Epidermal melanocyte (primary cell): ENCODE data around the gene PTPN11.
A peak's percentile ranks its signal among the peaks of the same experiment; 100 is the strongest.
"Not testable (repeated sequence)": the region's sequence is repeated elsewhere in the genome, so short reads cannot be mapped to it uniquely, and the experiment has no call there.

Experiments
- DNase-seq: peaks from one replicate; pipeline ENCODE4 v3.0.0; 2011; ENCODE audit warnings: low spot score; ENCODE audit not compliant: insufficient read length

The PTPN11 gene

DNA sequence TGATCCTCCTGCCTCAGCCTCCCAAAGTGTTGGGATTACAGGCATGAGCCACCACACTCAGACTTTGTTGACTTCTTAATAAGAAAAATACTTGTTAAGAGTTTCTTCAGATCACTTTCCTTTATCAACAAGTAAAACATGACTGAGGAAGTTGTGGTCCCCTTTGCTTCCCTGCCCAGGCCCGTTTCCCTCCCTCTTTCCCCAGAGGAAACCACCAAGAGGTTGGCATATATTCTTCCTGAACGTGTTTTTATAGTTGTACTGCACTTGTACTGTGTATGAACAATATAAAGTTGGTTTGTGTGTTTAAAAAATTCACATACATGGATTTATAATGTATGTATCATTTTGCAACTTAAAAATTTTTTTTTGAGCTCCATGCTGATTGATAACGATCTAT lies 28.4 kb downstream of the PTPN11 start:
- no peak for DNase-seq

DNA sequence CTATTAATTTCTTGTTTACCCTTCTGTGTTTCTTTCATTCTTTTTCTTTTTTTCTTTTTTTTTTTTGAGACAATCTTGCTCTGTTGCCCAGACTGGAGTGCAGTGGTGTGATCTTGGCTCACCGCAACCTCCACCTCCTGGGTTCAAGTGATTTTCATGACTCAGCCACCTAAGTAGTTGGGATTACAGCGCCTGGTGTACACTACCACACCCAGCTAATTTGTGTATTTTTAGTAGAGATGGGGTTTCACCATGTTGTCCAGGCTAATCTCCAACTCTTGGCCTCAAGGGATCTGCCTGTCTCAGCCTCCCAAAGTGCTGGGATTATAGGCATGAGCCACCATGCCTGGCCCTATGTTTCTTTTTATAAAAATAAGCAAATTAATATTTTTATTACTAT lies 29.4 kb downstream of the PTPN11 start:
- DNase-seq, result not testable (repeated sequence)

DNA sequence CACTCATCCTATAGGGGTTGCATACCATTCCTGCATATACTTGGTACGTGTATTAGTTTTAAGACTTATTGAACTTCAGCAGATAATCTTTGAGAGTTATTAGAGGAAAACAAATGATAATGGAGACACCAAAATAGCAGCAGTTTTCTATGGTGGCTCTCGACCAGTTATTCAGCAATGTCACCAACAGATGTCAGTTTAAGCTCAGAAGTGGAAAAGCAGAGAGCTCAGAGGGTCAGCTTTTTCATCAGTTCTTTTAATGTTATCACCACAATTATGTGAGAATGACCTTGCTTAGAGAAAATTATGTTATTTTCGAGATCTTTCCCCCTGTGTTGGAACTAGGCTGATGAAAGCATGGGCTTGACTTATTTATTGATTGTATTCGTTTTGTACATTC lies 32.0 kb downstream of the PTPN11 start:
- DNase-seq, result no peak

DNA sequence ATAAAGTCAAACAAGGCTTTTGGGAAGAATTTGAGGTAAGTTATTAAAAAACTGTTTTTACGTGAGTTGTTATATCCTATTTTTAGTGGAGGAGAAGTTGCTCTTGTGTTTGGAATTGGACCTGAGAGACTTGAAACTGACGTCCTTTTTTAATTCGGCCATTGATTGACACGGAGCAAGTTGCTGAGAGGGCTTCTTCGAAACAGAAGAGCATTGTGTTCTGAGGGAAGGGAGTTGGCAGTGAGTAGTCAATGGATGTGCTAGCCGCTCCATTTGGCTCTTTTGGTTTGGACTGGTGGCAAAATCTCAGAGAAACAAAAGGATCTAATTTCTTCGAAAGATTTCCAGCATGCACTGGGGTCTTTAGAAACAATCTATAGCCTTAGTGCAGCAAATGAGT lies 37.3 kb downstream of the PTPN11 start:
- DNase-seq, result peak; percentile 69

DNA sequence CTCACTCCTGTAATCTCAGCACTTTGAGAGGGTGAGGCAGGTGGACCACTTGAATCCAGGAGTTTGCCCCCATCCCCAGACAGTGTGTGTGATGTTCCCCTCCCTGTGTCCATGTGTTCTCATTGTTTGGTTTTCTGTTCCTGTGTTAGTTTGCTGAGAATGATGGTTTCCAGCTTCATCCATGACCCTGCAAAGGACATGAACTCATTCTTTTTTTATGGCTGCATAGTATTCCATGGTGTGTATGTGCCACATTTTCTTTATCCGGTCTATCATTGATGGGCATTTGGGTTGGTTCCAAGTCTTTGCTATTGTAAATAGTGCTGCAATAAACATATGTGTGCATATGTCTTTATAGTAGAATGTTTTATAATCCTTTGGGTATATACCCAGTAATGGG lies 38.4 kb downstream of the PTPN11 start:
- DNase-seq, result not testable (repeated sequence)

DNA sequence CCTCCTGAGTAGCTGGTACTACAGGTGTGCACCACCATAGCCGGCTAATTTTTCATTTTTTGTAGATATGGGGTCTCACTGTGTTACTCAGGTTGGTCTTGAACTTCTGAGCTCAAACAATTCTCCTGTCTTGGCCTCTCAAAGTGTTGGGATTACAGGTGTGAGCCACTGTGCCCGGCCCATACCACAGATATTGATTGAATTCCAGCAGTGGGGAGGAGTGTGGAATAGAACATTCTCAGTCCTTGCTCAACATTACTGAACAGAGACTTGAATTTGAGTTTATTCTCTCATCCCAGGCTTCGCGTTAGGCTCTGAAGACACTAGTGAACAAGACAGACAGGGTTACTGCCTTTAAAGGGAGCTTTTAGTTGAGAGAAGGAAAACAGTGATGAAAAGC lies 39.6 kb downstream of the PTPN11 start:
- no peak for DNase-seq

DNA sequence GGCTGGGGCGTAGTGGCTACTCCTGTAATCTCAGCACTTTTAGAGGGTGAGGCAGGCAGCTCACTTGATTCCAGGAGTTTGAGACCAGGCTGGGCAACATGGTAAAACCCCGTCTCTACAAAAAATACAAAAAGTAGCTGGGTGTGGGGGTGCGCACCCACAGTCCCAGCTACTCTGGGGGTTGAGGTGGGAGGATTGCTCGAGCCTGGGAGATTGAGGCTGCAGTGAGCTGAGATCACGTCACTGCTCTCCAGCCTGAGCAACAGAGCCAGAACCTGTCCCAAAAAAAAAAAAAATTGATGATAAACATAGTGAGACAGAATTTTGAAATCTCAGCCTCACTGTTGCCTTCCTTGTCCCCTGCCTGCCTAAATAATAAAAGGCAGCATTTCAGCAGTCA lies 40.0 kb downstream of the PTPN11 start:
- DNase-seq, result no peak

DNA sequence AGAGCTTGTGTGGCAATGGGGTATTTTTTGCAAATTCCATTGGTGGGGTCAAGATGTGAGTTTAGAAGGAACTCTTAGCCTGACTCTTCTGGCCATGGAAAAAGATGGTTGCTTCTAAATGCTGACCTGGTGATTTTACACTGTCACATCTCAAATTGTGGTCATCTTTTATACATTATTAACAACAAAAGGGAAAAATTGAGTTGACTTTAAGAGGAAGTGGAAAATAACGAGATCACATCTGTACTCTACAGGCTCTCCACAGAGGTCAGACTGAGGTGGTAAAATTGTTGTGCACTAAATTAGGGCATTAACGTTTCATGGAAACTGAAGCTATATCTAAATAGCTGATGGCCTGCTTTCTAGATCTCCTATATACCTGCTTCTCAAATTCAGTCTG lies 44.7 kb downstream of the PTPN11 start:
- no peak for DNase-seq

DNA sequence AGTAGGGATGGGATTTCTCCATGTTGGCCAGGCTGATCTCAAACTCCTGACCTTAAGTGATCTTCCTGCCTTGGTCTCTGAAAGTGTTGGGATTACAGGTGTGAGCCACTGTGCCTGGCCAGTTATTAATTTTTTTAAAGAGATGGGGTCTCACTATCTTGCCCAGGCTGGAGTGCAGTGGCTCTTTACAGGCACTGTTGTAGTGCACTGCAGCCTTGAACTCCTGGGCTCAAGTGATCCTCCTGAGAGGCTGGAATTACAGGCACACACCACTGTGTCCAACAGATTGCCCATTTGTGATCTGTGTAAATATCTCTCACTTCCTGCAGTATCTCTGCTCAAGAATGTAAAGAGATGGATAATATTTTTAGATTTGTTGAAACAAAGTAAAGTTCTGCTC lies 45.9 kb downstream of the PTPN11 start:
- DNase-seq, result no peak

DNA sequence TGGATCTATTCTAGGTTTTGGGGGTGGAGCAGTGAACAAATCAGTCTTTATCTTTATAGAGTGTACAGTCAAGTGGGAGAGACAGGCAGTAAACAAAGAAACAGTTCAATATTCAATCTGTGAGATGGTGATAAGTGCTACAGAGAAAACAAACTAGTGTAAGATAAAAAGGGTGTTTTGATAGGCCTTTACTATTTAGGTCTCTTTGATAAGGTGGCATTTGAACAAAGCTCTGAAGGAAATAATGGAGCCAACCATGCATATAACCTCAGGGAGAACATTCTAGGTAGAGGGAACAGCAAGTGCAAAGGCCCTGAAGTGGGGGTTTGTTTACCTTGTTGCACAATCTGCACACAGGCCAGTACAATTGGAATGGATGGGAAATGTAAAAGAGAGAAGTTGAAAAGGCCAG lies 47.3 kb downstream of the PTPN11 start:
- DNase-seq, result no peak

DNA sequence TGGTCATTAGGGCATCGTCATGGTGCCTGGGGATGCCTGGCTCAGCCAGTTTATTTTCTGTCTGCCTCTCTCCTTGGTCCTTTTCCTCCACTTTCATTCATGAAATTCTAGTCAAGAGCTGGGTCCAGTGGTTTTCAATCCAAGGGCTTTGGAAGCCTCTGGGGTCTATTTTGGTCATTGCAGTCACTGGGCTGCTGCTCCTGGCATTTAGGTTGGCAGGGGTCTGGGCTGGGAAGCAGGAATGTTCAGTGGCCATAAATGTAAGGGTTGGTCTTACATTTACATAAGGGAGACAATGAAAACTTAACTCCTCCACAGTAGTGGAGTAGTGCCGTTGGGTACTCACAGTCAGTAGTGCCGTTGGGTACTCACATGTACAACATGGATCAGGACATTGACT lies 48.1 kb downstream of the PTPN11 start:
- no peak for DNase-seq

DNA sequence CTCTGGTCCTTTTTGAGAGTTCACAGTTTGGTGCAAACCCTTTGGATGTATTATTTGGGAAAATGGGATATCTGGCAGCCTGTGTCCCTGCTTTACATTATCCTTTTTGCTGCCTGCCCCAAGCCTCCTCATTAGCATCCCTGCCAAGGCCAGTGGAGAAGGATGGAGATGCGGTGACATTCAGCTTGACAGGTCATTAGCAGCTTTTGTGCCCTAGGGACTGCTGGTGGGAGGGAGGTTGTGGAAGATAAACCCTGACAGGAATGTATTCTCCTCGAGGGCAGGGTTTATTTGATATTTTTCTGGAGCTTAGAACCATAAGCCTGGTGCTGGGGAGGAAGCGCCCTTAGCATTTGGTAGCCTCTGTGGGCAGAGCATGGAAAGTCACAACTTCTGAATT lies 49.3 kb downstream of the PTPN11 start:
- DNase-seq, result no peak

DNA sequence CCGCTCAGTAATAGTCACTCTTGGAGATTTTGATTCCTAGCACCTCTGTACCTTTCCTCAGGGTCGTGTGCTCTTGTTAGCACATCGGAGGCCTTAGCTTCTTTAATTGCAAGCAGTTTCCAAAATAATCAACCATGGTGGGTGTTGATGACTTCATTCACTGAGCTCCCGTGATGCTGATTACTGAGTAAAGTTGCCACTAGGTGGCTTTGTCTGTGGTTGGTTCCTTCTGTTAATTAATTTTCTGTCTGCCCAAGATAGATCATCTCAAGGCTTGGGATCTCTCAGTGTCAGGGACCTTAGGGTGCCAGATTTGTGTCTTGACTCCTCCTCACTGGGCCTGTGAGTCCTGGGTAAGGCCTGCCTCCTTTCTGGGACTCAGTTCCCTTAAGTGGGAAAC lies 54.3 kb downstream of the PTPN11 start:
- no peak for DNase-seq

DNA sequence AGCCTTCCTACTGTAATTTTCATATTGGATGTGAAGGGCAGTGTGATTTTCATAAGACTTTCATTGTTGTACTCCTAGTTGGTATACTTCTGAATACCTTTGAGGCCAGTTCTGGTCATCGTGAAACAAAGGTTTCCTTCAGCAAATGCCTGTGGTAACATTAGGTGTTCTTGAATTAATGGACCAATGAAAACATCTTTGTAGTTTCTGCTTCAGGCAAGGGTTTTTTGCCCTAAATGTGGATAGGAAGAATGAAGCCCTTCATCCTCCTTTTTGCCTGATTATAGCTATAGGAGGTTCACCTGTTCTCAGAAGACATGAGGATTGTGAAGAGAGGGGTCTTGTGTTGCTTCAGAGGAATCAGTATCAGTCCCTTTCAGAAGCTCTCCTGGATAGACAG lies 60.7 kb downstream of the PTPN11 start:
- DNase-seq, result no peak

DNA sequence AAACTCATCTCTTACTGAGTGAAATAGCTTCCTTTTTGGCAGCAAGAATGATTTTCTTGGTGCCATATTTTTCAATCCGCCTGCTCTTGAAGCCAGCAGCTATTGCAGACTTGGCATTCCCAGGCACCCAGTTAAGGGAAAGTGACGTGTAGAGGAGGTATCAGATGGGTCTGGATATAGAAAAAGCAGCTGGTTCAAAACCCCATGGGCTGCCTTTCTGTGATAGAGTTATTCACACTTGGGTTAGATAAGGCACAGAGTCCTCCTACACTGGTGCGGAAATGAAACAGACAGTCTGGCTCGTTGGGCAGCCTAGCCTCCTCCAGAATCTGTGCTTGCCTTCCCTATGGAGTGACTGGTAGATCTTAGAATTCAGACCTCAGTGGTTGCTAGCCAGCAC lies 62.2 kb downstream of the PTPN11 start:
- no peak for DNase-seq

DNA sequence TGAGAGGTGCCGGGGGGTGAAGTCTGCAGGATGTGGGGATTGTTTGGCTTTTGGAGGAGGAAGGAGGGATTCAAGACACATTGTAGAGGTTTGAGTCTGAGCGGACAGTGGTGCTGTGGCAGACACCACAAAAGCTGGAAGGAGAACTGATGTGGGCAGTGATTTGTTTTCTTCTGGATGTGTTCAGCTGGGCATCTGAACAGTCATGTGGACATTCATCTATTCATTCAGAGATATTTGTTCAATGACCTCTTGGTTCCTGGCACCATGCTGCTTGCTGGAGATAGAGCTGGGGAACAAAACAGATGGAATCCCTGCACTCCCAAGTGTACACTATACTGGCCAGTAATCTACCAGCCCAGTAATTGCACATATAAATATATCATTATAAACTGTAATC lies 64.0 kb downstream of the PTPN11 start:
- DNase-seq, result no peak

DNA sequence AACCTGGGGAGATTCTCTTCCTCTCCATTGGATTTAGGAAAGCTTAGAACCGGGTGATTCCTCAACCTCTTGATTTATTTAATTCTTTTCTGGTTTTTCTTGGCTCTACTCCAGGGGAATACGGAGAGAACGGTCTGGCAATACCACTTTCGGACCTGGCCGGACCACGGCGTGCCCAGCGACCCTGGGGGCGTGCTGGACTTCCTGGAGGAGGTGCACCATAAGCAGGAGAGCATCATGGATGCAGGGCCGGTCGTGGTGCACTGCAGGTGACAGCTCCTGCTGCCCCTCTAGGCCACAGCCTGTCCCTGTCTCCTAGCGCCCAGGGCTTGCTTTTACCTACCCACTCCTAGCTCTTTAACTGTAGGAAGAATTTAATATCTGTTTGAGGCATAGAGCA lies 67.6 kb downstream of the PTPN11 start:
- no peak for DNase-seq

DNA sequence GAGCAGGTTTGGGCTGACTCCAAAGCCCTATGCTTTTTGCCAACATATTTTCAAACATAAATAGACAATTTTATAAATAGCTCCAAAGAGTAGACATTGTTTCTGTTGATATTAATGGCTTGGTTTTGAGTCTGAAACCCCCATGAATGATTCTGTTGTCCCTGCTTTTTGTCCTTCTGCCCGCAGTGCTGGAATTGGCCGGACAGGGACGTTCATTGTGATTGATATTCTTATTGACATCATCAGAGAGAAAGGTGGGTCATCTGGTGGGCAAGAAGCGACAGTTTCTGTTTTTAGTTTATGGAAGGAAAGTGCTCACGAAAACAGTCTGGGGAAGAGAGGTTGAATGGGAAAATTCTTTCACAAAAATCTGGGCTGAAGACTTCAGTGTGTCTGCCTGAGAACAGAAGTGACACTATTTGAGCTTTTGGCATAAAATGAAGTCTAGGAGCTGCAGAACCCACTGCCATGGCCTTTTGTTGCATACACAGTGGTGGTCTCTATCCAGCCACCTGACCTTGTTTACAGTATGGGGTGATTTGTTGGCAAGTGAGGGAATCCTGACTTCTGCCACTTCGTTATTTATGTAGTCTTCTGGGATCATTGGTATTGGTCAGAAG lies 69.6 kb downstream of the PTPN11 start:
- DNase-seq, result no peak

DNA sequence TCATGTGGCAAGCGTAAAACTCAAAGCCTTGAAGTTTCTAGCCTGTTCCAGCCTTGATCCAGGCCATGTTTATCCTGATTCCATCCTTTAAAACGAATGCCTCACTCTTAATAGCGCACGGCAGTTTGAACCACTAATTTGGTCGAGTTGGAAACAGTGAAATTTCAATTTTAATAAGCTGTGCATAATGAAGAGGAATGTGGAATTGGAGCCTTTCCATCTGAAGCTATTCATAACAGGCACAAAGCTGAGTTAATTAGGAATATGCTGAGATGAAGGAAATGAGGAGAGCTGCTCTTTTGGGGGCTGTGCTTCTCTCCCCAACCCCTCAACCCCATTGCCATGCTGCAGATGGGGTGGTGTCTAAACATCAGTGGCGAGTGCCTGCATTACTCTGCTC lies 70.7 kb downstream of the PTPN11 start:
- no peak for DNase-seq

DNA sequence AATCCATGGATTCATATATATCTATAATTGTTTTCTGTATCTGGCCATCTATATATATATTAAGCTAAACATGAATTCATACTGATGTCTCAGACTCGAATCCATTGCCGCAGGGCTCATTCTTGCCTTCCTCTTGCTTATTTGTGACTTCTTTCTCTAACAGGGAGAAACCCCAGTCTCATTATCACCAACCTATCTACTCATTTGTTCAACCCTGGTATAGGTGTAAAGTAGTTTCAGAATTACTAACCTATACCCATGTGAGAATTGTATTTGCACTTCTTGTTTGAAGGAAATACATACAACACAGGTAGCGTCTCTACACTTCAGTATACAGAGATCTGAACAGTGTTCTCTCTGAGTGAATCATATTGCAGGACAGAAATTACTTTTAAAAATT lies 77.7 kb downstream of the PTPN11 start:
- no peak for DNase-seq

DNA sequence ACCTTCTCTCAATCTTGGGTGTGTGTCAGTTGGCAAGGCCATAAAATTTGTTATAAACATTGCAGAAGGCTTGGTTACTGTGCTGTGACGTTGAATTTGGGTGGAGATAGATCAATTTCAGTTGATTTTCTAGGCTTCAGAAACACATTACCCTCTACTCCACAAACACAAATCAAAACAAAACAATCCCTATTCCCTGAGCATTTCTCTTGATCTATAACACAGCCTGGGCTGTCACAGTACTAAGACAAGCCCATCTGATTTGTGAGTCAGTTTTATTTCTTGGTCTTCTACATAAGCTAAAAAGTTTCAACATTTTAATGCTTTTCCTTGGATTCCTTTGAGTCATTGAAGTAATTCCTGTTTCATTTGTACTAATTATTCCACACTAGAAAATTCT lies 79.8 kb downstream of the PTPN11 start:
- no peak for DNase-seq

DNA sequence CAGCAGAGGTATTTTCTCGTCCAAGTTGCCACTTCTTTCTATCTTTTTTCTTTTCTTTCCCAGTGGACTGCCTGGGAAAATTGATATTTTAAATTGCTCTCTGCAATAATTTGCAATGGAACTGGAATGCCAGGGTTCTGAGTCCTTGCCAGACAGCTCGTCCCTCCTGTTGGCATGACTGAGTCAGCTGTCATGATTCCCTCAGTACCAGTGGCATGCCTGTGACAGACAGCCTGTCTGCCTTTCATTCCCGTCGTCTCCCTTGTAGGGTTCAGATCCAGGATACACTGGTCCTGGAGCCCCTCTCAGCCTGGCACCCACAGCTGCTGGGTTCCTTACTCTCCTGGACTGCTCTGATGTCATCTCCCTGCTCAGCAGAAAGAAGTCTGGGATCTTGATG lies 84.8 kb downstream of the PTPN11 start:
- DNase-seq, result no peak

DNA sequence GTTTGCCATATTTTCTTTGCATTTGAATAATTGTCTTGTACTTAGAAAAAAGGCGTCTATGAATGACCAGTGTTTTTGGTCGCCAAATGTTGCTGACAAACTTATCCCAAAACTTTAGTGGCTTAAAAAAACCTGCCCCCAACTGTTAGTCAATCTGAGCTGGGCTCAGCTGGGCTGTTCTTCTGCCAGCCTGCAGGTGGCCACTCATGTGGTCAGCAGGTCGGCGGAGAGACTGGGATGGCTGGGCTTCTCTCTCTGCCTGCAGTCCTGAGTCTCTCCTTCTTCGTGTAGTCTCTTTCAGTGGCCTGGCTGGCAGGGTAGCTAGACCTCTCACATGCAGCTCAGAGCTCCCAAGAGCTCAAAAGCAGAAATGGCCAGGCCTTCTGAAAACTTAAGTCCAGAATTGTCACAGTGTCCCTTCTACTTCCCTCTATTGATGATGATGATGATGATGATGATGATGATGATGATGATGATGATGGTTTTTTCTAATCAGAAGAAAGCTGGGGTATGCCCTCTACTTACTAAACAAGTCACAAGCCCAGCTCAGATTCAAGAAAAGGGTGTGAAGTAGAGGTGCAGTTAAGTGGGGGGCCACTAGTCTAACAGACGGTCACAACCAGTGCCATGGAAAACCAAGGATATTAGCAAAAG lies 87.9 kb downstream of the PTPN11 start:
- DNase-seq, result no peak

DNA sequence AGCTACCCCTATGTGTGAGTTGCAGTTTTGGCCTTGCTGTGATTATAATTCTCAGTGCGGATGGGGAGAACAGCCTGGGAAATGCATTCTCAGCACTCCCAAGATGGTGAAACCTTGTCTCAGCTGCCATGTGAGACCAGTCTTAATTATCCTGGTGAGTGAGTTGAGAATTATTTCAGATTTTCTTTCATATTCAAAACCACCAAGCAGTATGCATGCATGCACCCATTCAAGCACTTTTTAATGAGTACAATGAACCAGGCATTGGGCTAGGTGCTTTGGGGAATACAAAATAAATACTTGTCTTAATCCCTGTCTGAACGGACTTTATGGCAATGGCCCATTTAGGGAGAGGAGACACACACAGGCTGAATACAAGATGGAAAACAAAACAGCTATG lies 94.7 kb downstream of the PTPN11 start:
- DNase-seq, result no peak
